Gastroesophageal sphincter (tissue), 3 donors: ENCODE results near the gene KCNH3.

Experiments
- EP300 ChIP-seq: sonication (generic); formaldehyde crosslinking; IDR thresholded peaks from one replicate; pipeline ENCODE4 v1.6.1; 2017; ENCODE audit warnings: antibody characterized with exemption, mild to moderate bottlenecking
- POLR2A ChIP-seq, 2 donors: fragments of 450-650 bp; IDR thresholded peaks; one replicate each; pipeline ENCODE4 v1.6.1; 2017; ENCODE audit warnings: antibody characterized with exemption in 2 of 2, mild to moderate bottlenecking in 2 of 2, moderate library complexity in 1 of 2
- TF ChIP-seq, protein P1 (sequence below), 4 experiments: fragments of 200-600 bp in 2 of 4; fragments of 450-650 bp in 2 of 4; sonication (generic) in 1 of 4; IDR thresholded peaks; one replicate each; pipeline ENCODE4 v1.5.1; 2017 to 2019; ENCODE audit warnings: antibody characterized with exemption in 4 of 4, mild to moderate bottlenecking in 2 of 4, moderate library complexity in 2 of 4

DNA sequence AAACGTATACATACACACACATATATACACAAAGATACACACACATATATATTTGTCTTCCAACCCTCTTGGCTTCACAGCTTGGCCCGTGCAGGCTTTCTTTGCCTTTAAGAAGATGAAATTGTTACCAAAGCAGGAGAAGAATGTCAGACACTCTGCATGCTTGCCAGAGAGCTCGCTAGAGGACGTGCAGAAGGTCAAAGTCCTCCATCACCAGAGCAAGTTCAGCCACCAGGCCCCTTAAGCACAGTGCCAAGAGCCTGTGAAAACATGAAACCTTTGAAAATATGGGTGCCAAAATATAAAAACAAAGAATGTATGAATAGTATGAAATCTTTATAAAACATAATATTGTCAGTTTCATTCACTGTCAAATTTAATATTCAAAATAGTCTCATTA lies 44.0 kb downstream of the KCNH3 start:
- TF ChIP-seq, protein P1, sequence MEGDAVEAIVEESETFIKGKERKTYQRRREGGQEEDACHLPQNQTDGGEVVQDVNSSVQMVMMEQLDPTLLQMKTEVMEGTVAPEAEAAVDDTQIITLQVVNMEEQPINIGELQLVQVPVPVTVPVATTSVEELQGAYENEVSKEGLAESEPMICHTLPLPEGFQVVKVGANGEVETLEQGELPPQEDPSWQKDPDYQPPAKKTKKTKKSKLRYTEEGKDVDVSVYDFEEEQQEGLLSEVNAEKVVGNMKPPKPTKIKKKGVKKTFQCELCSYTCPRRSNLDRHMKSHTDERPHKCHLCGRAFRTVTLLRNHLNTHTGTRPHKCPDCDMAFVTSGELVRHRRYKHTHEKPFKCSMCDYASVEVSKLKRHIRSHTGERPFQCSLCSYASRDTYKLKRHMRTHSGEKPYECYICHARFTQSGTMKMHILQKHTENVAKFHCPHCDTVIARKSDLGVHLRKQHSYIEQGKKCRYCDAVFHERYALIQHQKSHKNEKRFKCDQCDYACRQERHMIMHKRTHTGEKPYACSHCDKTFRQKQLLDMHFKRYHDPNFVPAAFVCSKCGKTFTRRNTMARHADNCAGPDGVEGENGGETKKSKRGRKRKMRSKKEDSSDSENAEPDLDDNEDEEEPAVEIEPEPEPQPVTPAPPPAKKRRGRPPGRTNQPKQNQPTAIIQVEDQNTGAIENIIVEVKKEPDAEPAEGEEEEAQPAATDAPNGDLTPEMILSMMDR (IDR thresholded peaks at IDR 0.05), result no peak
- TF ChIP-seq POLR2A (IDR thresholded peaks at IDR 0.05), result no peak
- TF ChIP-seq EP300, result no peak
